Measurements from ENCODE around the gene KCNJ9.

Gene KCNJ9

GRCh38 chr1:160127865-160128523 is 46.7 kb downstream of the KCNJ9 start:
- no peak for DNase-seq

- DNase-seq: no peak
Observed at GRCh38 chr1:160128636-160129035, 47.3 kb downstream of the KCNJ9 start.

- DNase-seq: no peak
Observed at GRCh38 chr1:160129046-160129445, 47.7 kb downstream of the KCNJ9 start.

- no peak for DNase-seq
Observed at GRCh38 chr1:160129558-160129957, 48.2 kb downstream of the KCNJ9 start.

- DNase-seq: no peak
Observed at GRCh38 chr1:160129966-160130365, 48.6 kb downstream of the KCNJ9 start.

- DNase-seq: no peak
Observed at GRCh38 chr1:160130486-160130885, 49.1 kb downstream of the KCNJ9 start.

- DNase-seq: no peak
Observed at GRCh38 chr1:160130939-160131338, 49.6 kb downstream of the KCNJ9 start.

GRCh38 chr1:160131803-160132565 is 50.6 kb downstream of the KCNJ9 start:
- no peak for DNase-seq

GRCh38 chr1:160133990-160134770 is 52.8 kb downstream of the KCNJ9 start:
- no peak for DNase-seq

GRCh38 chr1:160134791-160135572 is 53.6 kb downstream of the KCNJ9 start:
- DNase-seq: no peak

GRCh38 chr1:160136121-160136925 is 55.0 kb downstream of the KCNJ9 start:
- no peak for DNase-seq

GRCh38 chr1:160136926-160137200 is 55.5 kb downstream of the KCNJ9 start:
- no peak for DNase-seq

- no peak for DNase-seq
Observed at GRCh38 chr1:160137216-160137862, 56.0 kb downstream of the KCNJ9 start.

- DNase-seq: no peak
Observed at GRCh38 chr1:160139840-160140239, 58.5 kb downstream of the KCNJ9 start.

Data from NCI-H1048 (cell line).